Left lung (tissue), 10 donors: ENCODE results near the gene PRDM12. TPM values are rescaled to one million over a fixed set of nuclear protein-coding genes. Genes with fewer than 3 reads are reported as not detected.

Experiments
- ATAC-seq: fragments of 200-7000 bp; cut with Tn5 transposase; one replicate; pipeline ENCODE4 v1.9.1; 2020; ENCODE audit warnings: moderate library complexity
- DNase-seq, 4 donors: peaks; one replicate each; pipeline ENCODE4 v3.0.0-alpha.2; 2013 to 2020
- H3K27ac ChIP-seq, 2 donors: fragments of 200-600 bp; sonication (generic) in 1 of 2; one replicate each; pipeline versions ENCODE4 v1.5.0 to v1.8.0; 2020 to 2021
- H3K27me3 ChIP-seq, 2 donors: fragments of 200-600 bp; sonication (generic) in 1 of 2; one replicate each; pipeline versions ENCODE4 v1.5.0 to v1.8.0; 2020 to 2021
- H3K36me3 ChIP-seq, 2 donors: fragments of 200-600 bp; sonication (generic) in 1 of 2; one replicate each; pipeline versions ENCODE4 v1.5.0 to v1.8.0; 2020 to 2021
- H3K4me1 ChIP-seq, 2 donors: fragments of 200-600 bp; one replicate each; pipeline ENCODE4 v1.8.0; 2021
- H3K4me3 ChIP-seq, 2 donors: fragments of 200-600 bp; sonication (generic) in 1 of 2; one replicate each; pipeline versions ENCODE4 v1.5.0 to v1.8.0; 2020 to 2021; ENCODE audit warnings: mild to moderate bottlenecking in 1 of 2
- H3K9me3 ChIP-seq, 2 donors: fragments of 200-600 bp; sonication (generic) in 1 of 2; one replicate each; pipeline versions ENCODE4 v1.5.0 to v1.8.0; 2020 to 2021
- intact Hi-C, 2 donors: fragments of 100-400 bp; cut with DNase I; formaldehyde crosslinking; loops; one replicate each; pipeline versions ENCODE4 v1.11.2 to v1.14.2; 2022
- polyA plus RNA-seq, 6 donors: library from polyadenylated mRNA; unstranded; fragments of 120-200 nt; gene quantifications; one replicate each; pipeline ENCODE4 v1.2.1, GENCODE V29; 2013; ENCODE audit not compliant: insufficient read length in 6 of 6
- total RNA-seq, 2 donors: library from RNA; stranded (reverse); fragmentation: NEBNext Ultra II Directional; extraction: Animal tissue kit (Norgen Biotek cat#: 25700); gene quantifications; one replicate each; pipeline ENCODE4 v1.2.1, GENCODE V29; 2021
- TF ChIP-seq, protein P1 (sequence below), 2 donors: fragments of 200-600 bp; sonication (generic) in 1 of 2; IDR thresholded peaks; one replicate each; pipeline versions ENCODE4 v1.5.0 to v1.8.0; 2021; ENCODE audit warnings: antibody characterized with exemption in 2 of 2
- donor health status: DM: no; HTN: yes; CAD: no.
- donor health status: DM: no; HTN: no; CAD: no.

The PRDM12 gene
- total and polyA plus RNA-seq, 8 donors = not detected

- H3K36me3 ChIP-seq = no peaks in the 10 kb centered on the region
- no peak overlapping the region for H3K4me3 ChIP-seq
- intact Hi-C loops = no loop called here
- H3K27me3 ChIP-seq = peaks cover 100% of the 10 kb centered on the region in 2 donors
- no peak overlapping the region for H3K27ac ChIP-seq
- ATAC-seq (peak; percentile 28), DNase-seq (no peak)
- H3K9me3 ChIP-seq = no peaks in the 10 kb centered on the region
- TF ChIP-seq, protein P1, sequence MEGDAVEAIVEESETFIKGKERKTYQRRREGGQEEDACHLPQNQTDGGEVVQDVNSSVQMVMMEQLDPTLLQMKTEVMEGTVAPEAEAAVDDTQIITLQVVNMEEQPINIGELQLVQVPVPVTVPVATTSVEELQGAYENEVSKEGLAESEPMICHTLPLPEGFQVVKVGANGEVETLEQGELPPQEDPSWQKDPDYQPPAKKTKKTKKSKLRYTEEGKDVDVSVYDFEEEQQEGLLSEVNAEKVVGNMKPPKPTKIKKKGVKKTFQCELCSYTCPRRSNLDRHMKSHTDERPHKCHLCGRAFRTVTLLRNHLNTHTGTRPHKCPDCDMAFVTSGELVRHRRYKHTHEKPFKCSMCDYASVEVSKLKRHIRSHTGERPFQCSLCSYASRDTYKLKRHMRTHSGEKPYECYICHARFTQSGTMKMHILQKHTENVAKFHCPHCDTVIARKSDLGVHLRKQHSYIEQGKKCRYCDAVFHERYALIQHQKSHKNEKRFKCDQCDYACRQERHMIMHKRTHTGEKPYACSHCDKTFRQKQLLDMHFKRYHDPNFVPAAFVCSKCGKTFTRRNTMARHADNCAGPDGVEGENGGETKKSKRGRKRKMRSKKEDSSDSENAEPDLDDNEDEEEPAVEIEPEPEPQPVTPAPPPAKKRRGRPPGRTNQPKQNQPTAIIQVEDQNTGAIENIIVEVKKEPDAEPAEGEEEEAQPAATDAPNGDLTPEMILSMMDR (IDR thresholded peaks at IDR 0.05) = no peak
- peaks cover 27 to 71% of the 10 kb centered on the region in 2 donors for H3K4me1 ChIP-seq
Measured at GRCh38 chr9:130663258-130663976, 977 bp upstream of the PRDM12 start.

- TF ChIP-seq, protein P1 (IDR thresholded peaks at IDR 0.05) = no peak
- peaks cover 99 to 100% of the 10 kb centered on the region in 2 donors for H3K27me3 ChIP-seq
- ATAC-seq (no peak), DNase-seq (no peak)
- H3K4me1 ChIP-seq = peaks cover 27 to 71% of the 10 kb centered on the region in 2 donors
- no peaks in the 10 kb centered on the region for H3K36me3 ChIP-seq
- no peak overlapping the region for H3K27ac ChIP-seq
- intact Hi-C loops = no loop called here
- H3K9me3 ChIP-seq = no peaks in the 10 kb centered on the region
- H3K4me3 ChIP-seq = no peak overlapping the region
Measured at GRCh38 chr9:130663977-130664250, 480 bp upstream of the PRDM12 start.

- TF ChIP-seq, protein P1 (IDR thresholded peaks at IDR 0.05) = no peak
- DNase-seq (peak in 1 of 4 donors; percentile 60), ATAC-seq (no peak)
- Histone ChIP-seq H3K27ac (no peak overlapping the region), H3K27me3 (peaks cover 88 to 96% of the 10 kb centered on the region in 2 donors), H3K9me3 (no peaks in the 10 kb centered on the region), H3K4me3 (no peak overlapping the region), H3K36me3 (no peaks in the 10 kb centered on the region), H3K4me1 (peaks cover 27 to 65% of the 10 kb centered on the region in 2 donors)
- intact Hi-C loops = no loop called here
Measured at GRCh38 chr9:130665029-130665430, 636 bp downstream of the PRDM12 start.

DNA sequence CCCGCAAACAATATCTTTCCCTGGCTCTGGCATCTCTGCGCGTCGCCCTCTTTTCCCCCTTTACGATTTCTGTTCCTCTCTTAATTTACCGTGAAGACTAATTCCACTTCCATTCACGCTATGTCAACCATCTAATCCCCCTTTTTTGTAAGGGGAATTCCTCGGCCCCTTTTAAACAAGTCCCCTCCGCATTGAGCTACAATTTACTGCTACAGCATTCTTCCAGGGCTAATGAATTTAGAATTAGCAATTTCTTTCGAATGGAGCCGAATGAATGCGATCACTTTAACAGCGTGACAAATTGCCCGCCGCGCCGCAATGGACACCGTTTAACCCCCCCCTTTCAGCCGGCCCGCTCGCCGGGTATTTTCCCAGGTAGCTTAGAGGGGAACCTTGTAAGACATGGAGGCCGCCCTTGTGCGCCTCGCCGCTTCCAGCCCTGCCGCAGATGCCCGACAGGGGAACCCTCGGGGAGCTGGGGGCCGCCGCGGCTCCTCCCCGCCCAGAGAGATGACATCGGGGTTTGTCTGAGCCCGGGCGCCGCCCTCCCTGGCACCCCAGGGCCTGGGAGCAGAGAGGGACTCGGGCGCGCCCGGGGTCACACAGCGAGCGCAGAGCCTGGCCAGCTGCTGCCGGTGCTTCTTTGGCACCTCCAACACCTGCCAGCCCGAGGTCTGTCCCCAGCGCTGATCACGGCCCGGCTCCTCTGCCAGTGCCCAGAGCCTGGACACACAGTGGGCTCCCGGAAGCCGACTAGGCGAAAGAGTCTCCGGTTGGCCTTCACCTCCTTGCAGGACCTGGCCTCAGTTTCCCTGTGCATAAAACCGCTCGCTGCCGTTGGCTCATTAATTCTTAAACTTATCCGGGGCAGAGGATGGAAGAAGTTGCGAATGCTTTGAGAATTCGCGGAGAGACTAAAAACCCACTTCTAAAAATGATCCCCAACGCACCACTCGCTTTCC is 1.3 kb downstream of the PRDM12 start:
- H3K9me3 ChIP-seq = no peaks in the 10 kb centered on the region
- H3K36me3 ChIP-seq = no peaks in the 10 kb centered on the region
- DNase-seq = peak in 1 of 4 donors; percentile 72
- intact Hi-C loops = no loop called here
- peaks cover 21 to 58% of the 10 kb centered on the region in 2 donors for H3K4me1 ChIP-seq
- no peak for ATAC-seq
- TF ChIP-seq, protein P1 (IDR thresholded peaks at IDR 0.05) = no peak
- peaks cover 81 to 89% of the 10 kb centered on the region in 2 donors for H3K27me3 ChIP-seq
- no peak overlapping the region for H3K27ac ChIP-seq
- no peak overlapping the region for H3K4me3 ChIP-seq
